Gastroesophageal sphincter (tissue), 4 donors: ENCODE data around the gene CEACAM16. TPM values are rescaled to one million over a fixed set of nuclear protein-coding genes. Genes with fewer than 3 reads are reported as not detected.

Source experiments
- ATAC-seq: fragments of 150-250 bp; one replicate; pipeline ENCODE4 v1.9.1; 2016; ENCODE audit warnings: mild to moderate bottlenecking, moderate library complexity
- H3K27ac ChIP-seq, 4 donors: fragments of 200-600 bp; sonication (generic) in 3 of 4; 1 replicate in 3 of 4; 2 replicates in 1 of 4; pipeline ENCODE4 v1.5.1; 2016 to 2019
- H3K27me3 ChIP-seq: fragments of 200-600 bp; sonication (generic); one replicate; pipeline ENCODE4 v1.5.1; 2019
- H3K36me3 ChIP-seq, 2 donors: fragments of 200-600 bp; sonication (generic); one replicate each; pipeline ENCODE4 v1.5.1; 2019; ENCODE audit warnings: control low read depth in 1 of 2
- H3K4me1 ChIP-seq, 3 donors: fragments of 200-600 bp; sonication (generic); 1 replicate in 2 of 3; 2 replicates in 1 of 3; pipeline ENCODE4 v1.5.1; 2016 to 2019; ENCODE audit warnings: control low read depth in 2 of 3
- H3K4me3 ChIP-seq, 2 donors: fragments of 200-600 bp; sonication (generic); one replicate each; pipeline ENCODE4 v1.5.1; 2019; ENCODE audit warnings: mild to moderate bottlenecking in 1 of 2, moderate library complexity in 1 of 2
- H3K9me3 ChIP-seq, 3 donors: fragments of 200-600 bp; sonication (generic); one replicate each; pipeline ENCODE4 v1.5.1; 2017 to 2019; ENCODE audit warnings: control low read depth in 2 of 3
- EP300 ChIP-seq: sonication (generic); formaldehyde crosslinking; IDR thresholded peaks from one replicate; pipeline ENCODE4 v1.6.1; 2017; ENCODE audit warnings: antibody characterized with exemption, mild to moderate bottlenecking
- POLR2A ChIP-seq, 2 donors: fragments of 450-650 bp; IDR thresholded peaks; one replicate each; pipeline ENCODE4 v1.6.1; 2017; ENCODE audit warnings: antibody characterized with exemption in 2 of 2, mild to moderate bottlenecking in 2 of 2, moderate library complexity in 1 of 2
- POLR2AphosphoS5 ChIP-seq: sonication (generic); formaldehyde crosslinking; IDR thresholded peaks from one replicate; pipeline ENCODE4 v1.6.1; 2017; ENCODE audit warnings: antibody characterized with exemption
- WGBS, 2 donors: methylation state at CpG; one replicate each; pipeline ENCODE4 v1.1.5; 2018; ENCODE audit warnings: low coverage in 1 of 2; 5-methylcytosine and 5-hydroxymethylcytosine counted together
- total RNA-seq, 4 donors: library from RNA; depleted of rRNA; stranded (reverse); fragments of >200 nt; gene quantifications; one replicate each; pipeline ENCODE4 v1.1.0, GENCODE V29; 2016
- TF ChIP-seq, protein P1 (sequence below), 4 experiments: fragments of 200-600 bp in 2 of 4; fragments of 450-650 bp in 2 of 4; sonication (generic) in 1 of 4; IDR thresholded peaks; one replicate each; pipeline ENCODE4 v1.5.1; 2017 to 2019; ENCODE audit warnings: antibody characterized with exemption in 4 of 4, mild to moderate bottlenecking in 2 of 4, moderate library complexity in 2 of 4

The CEACAM16 gene
- total RNA-seq, 4 donors from 2014 or later: not detected

GRCh38 chr19:44722131-44723121 lies 23.5 kb downstream of the CEACAM16 start:
- H3K9me3 ChIP-seq: no peaks in the 10 kb centered on the region
- no peak overlapping the region for H3K4me3 ChIP-seq
- peaks cover 0 to 63% (median 19%) of the 10 kb centered on the region in 3 donors for H3K4me1 ChIP-seq
- H3K36me3 ChIP-seq: no peaks in the 10 kb centered on the region
- no peaks in the 10 kb centered on the region for H3K27me3 ChIP-seq
- 44 to 55% methylated on average over 6 of the region's 21 CpGs for WGBS, 2 donors
- TF ChIP-seq POLR2AphosphoS5 (no peak), EP300 (no peak), POLR2A (IDR thresholded peaks at IDR 0.05) (no peak)
- TF ChIP-seq, protein P1, sequence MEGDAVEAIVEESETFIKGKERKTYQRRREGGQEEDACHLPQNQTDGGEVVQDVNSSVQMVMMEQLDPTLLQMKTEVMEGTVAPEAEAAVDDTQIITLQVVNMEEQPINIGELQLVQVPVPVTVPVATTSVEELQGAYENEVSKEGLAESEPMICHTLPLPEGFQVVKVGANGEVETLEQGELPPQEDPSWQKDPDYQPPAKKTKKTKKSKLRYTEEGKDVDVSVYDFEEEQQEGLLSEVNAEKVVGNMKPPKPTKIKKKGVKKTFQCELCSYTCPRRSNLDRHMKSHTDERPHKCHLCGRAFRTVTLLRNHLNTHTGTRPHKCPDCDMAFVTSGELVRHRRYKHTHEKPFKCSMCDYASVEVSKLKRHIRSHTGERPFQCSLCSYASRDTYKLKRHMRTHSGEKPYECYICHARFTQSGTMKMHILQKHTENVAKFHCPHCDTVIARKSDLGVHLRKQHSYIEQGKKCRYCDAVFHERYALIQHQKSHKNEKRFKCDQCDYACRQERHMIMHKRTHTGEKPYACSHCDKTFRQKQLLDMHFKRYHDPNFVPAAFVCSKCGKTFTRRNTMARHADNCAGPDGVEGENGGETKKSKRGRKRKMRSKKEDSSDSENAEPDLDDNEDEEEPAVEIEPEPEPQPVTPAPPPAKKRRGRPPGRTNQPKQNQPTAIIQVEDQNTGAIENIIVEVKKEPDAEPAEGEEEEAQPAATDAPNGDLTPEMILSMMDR (IDR thresholded peaks at IDR 0.05): no peak
- peak overlapping the region in 3 of 4 donors; percentile 1 to 31 (median 22) for H3K27ac ChIP-seq
- ATAC-seq: no peak

- 37 to 79% methylated on average over 4 of the region's 10 CpGs for WGBS, 2 donors
- H3K4me3 ChIP-seq: no peak overlapping the region
- ATAC-seq: peak; percentile 31
- H3K9me3 ChIP-seq: no peaks in the 10 kb centered on the region
- peak overlapping the region in 1 of 4 donors; percentile 24 for H3K27ac ChIP-seq
- no peaks in the 10 kb centered on the region for H3K27me3 ChIP-seq
- TF ChIP-seq, protein P1 (IDR thresholded peaks at IDR 0.05): no peak
- TF ChIP-seq POLR2A (IDR thresholded peaks at IDR 0.05) (no peak), POLR2AphosphoS5 (no peak), EP300 (no peak)
- H3K4me1 ChIP-seq: peaks cover 0 to 56% (median 18%) of the 10 kb centered on the region in 3 donors
- no peaks in the 10 kb centered on the region for H3K36me3 ChIP-seq
Observed at GRCh38 chr19:44723299-44723951, 24.5 kb downstream of the CEACAM16 start.

GRCh38 chr19:44723952-44724319 lies 25.0 kb downstream of the CEACAM16 start:
- no peaks in the 10 kb centered on the region for H3K27me3 ChIP-seq
- TF ChIP-seq POLR2A (IDR thresholded peaks at IDR 0.05): no peak
- TF ChIP-seq EP300: no peak
- TF ChIP-seq, protein P1 (IDR thresholded peaks at IDR 0.05): peak; percentile 97 to 99 (median 98)
- peak overlapping the region in 2 of 4 donors; percentile 4 to 24 for H3K27ac ChIP-seq
- no peaks in the 10 kb centered on the region for H3K36me3 ChIP-seq
- WGBS, 2 donors: 0 to 11% methylated on average over 1 to 7 of the region's 7 CpGs
- H3K4me3 ChIP-seq: no peak overlapping the region
- H3K9me3 ChIP-seq: no peaks in the 10 kb centered on the region
- ATAC-seq: peak; percentile 92
- H3K4me1 ChIP-seq: peaks cover 0 to 51% (median 12%) of the 10 kb centered on the region in 3 donors

DNA sequence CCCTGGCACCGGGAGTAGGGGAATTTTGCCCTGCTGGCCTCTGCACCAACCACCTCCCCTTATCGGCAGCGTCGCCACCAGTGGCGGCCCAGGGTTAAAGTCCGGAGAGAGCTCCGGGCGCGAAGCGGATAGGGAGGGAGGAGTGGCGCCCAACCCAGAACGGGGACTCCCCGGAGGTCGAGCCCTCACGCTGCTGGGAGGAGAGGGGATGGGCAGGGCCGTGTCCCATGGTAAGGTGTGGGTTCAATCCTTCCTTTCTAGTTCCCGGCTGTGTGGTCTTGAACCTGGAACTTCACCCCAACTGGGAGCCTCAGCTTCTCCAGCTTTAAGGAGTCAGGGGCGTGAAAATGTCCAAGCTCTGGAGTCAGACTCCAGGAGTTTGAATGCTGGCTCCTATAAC lies 26.3 kb downstream of the CEACAM16 start:
- Histone ChIP-seq H3K36me3 (no peaks in the 10 kb centered on the region), H3K27me3 (no peaks in the 10 kb centered on the region), H3K27ac (peak overlapping the region in 3 of 4 donors; percentile 3 to 37 (median 27)), H3K4me3 (no peak overlapping the region), H3K4me1 (peaks cover 0 to 45% (median 7%) of the 10 kb centered on the region in 3 donors), H3K9me3 (no peaks in the 10 kb centered on the region)
- TF ChIP-seq EP300 (no peak), POLR2AphosphoS5 (no peak)
- TF ChIP-seq, protein P1 (IDR thresholded peaks at IDR 0.05): no peak
- 20% methylated on average over 1 of the region's 18 CpGs; no CpG with 5 or more reads in 1 of the 2 donors for WGBS, 2 donors
- ATAC-seq: no peak
